Measurements from ENCODE around the gene TTYH1. TPM values are rescaled to one million over a fixed set of nuclear protein-coding genes. Genes with fewer than 3 reads are reported as not detected.

TTYH1 gene
- polyA plus RNA-seq, 1 of the 3 experiments (the other 2 are of a cell fraction), result 0.05 TPM

Small RNAs within 50 kb of the gene (small RNA-seq; reads per million reads assigned to genes)
- gene AC245884.3, result 0 reads per million in 7 experiments

Other genes with a start within 250 kb of the TTYH1 start
- gene TMC4, start 242.3 kb upstream of the TTYH1 start, polyA plus RNA-seq (2012; rRNA removed), result 2.7 and 2.8 TPM in 2 replicates
- gene MBOAT7, start 225.9 kb upstream of the TTYH1 start, polyA plus RNA-seq (2012; rRNA removed), result 65.4 and 80.8 TPM in 2 replicates
- gene TSEN34, start 224.2 kb upstream of the TTYH1 start, polyA plus RNA-seq (2012; rRNA removed), result 82.1 and 84.1 TPM in 2 replicates
- 3,441 and 3,815 TPM in 2 replicates for gene RPS9, start 214.6 kb upstream of the TTYH1 start, polyA plus RNA-seq (2012; rRNA removed)
- not detected in 2 replicates for gene LILRB3, start 192.5 kb upstream of the TTYH1 start, polyA plus RNA-seq (2012; rRNA removed)
- gene LILRA6, start 172.7 kb upstream of the TTYH1 start, polyA plus RNA-seq (2012; rRNA removed), result not detected in 2 replicates
- gene LILRB5, start 158.2 kb upstream of the TTYH1 start, polyA plus RNA-seq (2012; rRNA removed), result not detected in 2 replicates
- not detected in 2 replicates for gene LILRB2, start 134.4 kb upstream of the TTYH1 start, polyA plus RNA-seq (2012; rRNA removed)
- gene LILRA5, start 102.3 kb upstream of the TTYH1 start, polyA plus RNA-seq (2012; rRNA removed), result not detected in 2 replicates
- gene LILRA4, start 76.3 kb upstream of the TTYH1 start, polyA plus RNA-seq (2012; rRNA removed), result not detected in 2 replicates
- gene LAIR1, start 50.5 kb upstream of the TTYH1 start, polyA plus RNA-seq (2012; rRNA removed), result not detected in 2 replicates
- gene LENG8, start 33.7 kb downstream of the TTYH1 start, polyA plus RNA-seq (2012; rRNA removed), result 84.0 and 89.1 TPM in 2 replicates
- gene LENG9, start 48.3 kb downstream of the TTYH1 start, polyA plus RNA-seq (2012; rRNA removed), result 0.20 and 0.21 TPM in 2 replicates
- 10.8 and 13.5 TPM in 2 replicates for gene CDC42EP5, start 57.8 kb downstream of the TTYH1 start, polyA plus RNA-seq (2012; rRNA removed)
- gene LAIR2, start 87.4 kb downstream of the TTYH1 start, polyA plus RNA-seq (2012; rRNA removed), result not detected in 2 replicates
- gene LILRA2, start 158.3 kb downstream of the TTYH1 start, polyA plus RNA-seq (2012; rRNA removed), result not detected in 2 replicates
- gene LILRA1, start 178.2 kb downstream of the TTYH1 start, polyA plus RNA-seq (2012; rRNA removed), result not detected in 2 replicates
- gene LILRB1, start 215.0 kb downstream of the TTYH1 start, polyA plus RNA-seq (2012; rRNA removed), result not detected in 2 replicates
- not detected in 2 replicates for gene LILRB4, start 247.5 kb downstream of the TTYH1 start, polyA plus RNA-seq (2012; rRNA removed)

Measured in SK-N-SH (cell line).